OCI-LY1 (cell line): ENCODE data around the gene HLA-A.

Experiments
- CTCF ChIP-seq: fragments of 200-600 bp; sonication (generic), shearing (Covaris generic); IDR thresholded peaks from 2 replicates; pipeline ENCODE4 v1.5.1; 2017; ENCODE audit warnings: mild to moderate bottlenecking, antibody characterized with exemption, low read length, moderate library complexity, mixed read lengths
- EZH2 ChIP-seq: fragments of 200-600 bp; sonication (generic), shearing (Covaris generic); IDR thresholded peaks from 2 replicates; pipeline ENCODE4 v1.8.0; 2017; ENCODE audit warnings: borderline replicate concordance, mixed run types, mild to moderate bottlenecking, antibody characterized with exemption, low read length, moderate library complexity, mixed read lengths

- TF ChIP-seq CTCF: no peak
- no peak for TF ChIP-seq EZH2
Observed at GRCh38 chr6:29905286-29905685, 37.0 kb upstream of the HLA-A start.
